ENCODE results near the gene TLR10. TPM values are rescaled to one million over a fixed set of nuclear protein-coding genes. Genes with fewer than 3 reads are reported as not detected.

TLR10 gene
- total RNA-seq, 2 donors from 2014 or later, result 0.27 TPM; not detected in 1

DNA sequence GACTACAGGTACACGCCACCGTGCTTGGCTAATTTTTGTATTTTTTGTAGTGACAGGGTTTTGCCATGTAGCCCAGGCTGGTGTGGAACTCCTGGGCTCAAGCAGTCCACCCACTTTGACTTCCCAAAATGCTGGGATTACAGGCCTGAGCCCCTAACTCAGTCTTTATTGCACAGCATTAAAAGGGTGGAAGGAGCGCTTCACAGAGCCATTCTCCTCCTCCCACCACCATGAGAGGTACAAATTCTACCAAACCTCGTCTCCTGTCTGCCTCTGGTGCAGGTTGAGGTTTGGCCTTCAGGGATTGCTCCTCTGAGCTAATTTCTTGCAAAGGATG lies 52.3 kb downstream of the TLR10 start:
- H3K9me3 Mint-ChIP-seq, result peaks cover 13 to 14% of the 10 kb centered on the region in 2 donors
- ATAC-seq (peak in 1 of 2 donors; percentile 25), DNase-seq (ENCODE audit: low spot score in 2 of 2) (no peak)
- peak overlapping the region in 1 of 2 donors; percentile 78 for H3K27ac Mint-ChIP-seq
- H3K36me3 Mint-ChIP-seq, result peaks cover 0 to 9% of the 10 kb centered on the region in 2 donors

DNA sequence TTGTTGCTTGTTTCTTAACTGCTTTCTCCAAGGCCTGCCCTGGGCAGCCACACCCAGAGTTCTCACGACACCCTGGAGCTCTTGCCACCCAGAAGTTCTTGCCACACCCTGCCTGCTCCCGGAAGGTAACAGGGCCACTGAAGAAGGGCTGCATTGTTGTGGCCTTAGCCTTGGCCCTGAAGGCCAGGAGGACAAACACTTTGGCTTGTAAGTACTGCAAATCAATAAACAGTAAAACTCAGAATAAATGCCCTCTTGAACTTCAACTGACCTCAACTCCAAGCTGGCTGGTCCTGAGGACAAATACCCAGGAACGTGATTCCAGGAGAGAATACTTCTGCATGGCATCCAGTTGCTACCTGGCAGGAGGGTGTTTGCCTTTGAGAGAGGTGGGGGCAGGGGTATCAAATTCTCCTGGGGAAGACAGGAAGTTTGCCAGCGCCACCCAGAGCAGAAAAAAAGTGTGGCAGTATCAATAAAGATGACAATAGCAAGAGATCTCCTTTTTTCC lies 54.1 kb downstream of the TLR10 start:
- Mint-ChIP-seq H3K36me3 (peaks cover 0 to 7% of the 10 kb centered on the region in 2 donors), H3K27ac (no peak overlapping the region), H3K9me3 (peaks cover 10% of the 10 kb centered on the region in 2 donors)
- DNase-seq (ENCODE audit: low spot score in 2 of 2) (no peak), ATAC-seq (no peak)

DNA sequence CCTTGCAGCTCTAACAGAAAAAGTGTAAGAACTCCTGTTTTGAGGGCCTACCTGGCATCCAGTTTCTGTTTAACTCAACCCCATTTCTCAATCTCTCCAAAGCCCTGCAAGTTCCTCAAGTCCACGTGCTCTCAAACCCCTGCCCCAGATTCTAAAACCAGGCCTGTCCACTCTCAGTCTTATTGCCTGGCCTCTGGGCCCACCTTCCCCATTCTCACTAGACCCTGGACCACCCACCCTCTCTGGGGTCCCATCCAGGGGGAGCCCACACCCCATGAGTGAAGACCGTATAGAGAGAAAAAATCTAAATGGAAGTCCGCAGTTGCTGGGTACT lies 58.3 kb downstream of the TLR10 start:
- H3K27ac Mint-ChIP-seq, result no peak overlapping the region
- H3K36me3 Mint-ChIP-seq, result no peaks in the 10 kb centered on the region
- no peak for DNase-seq (ENCODE audit: low spot score in 2 of 2)
- no peaks in the 10 kb centered on the region for H3K9me3 Mint-ChIP-seq
- ATAC-seq, result peak in 1 of 2 donors; percentile 22

DNA sequence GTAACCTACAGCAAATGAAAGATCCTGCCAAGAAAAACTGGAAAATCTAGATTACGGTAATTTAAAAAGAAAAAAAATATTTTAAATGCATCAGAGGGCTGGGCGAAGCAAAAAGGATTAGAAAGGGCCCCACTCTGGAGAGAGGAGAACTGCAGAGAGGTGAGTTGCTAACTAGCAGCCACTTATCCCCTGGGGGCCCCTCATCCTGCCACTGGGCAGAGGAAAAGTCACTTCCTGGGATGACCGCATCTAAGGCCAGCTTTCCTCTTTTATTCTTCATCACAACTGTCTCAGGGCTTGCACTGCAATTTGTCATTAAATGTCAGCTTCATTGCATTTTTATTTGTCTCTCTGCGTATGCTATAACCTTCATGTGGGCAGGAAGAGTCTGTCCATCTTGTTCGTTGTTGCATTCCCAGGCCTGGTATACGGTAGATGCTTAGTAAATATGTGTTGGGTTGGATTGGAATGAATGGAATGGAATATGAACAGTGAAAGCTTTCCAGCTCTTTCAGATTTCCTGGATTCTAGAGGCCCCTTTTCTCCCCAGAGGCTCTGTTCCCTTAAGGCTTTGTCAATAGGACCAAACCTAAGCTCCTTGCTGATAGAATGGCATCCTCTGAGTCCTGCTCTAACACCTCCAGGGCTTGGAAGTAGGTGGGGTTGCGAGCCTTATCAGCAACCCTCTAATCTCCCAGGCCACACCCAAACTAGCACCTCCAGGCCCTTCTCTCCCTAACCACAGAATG lies 58.9 kb downstream of the TLR10 start:
- no peaks in the 10 kb centered on the region for H3K9me3 Mint-ChIP-seq
- ATAC-seq (no peak), DNase-seq (ENCODE audit: low spot score in 2 of 2) (no peak)
- H3K27ac Mint-ChIP-seq, result no peak overlapping the region
- H3K36me3 Mint-ChIP-seq, result no peaks in the 10 kb centered on the region

DNA sequence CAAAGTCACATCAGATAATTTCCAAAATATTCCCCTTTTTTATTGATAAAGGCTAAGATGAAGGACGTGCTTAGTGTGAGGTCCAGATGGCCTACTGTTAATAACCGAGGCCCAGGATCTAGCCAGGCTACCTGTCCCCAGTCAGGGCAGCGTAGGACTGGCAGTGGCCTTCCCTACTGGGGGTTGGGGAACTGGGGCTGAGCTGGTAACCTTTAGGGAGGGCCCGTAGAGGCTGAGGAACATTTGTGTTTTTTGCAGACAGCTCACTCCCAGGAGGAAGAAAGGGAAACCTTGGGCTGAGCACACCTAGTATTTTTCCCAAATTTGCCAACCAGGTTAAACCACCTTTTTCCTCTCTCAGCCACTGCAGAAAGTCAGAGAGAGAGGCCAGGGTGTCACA lies 59.7 kb downstream of the TLR10 start:
- no peaks in the 10 kb centered on the region for H3K36me3 Mint-ChIP-seq
- DNase-seq (ENCODE audit: low spot score in 2 of 2), result no peak
- no peak for ATAC-seq
- no peak overlapping the region for H3K27ac Mint-ChIP-seq
- H3K9me3 Mint-ChIP-seq, result no peaks in the 10 kb centered on the region

Other genes with a start within 250 kb of the TLR10 start
- gene KLF3, start 118.8 kb downstream of the TLR10 start, total RNA-seq, result 10 to 100 TPM in 1 of 2 donors, 1 to 10 TPM in 1; 6.9 to 10.1 TPM
- 1 to 10 TPM; 1.1 to 3.2 TPM for gene TLR1, start 21.8 kb upstream of the TLR10 start, total RNA-seq
- 1 to 10 TPM; 3.7 to 5.1 TPM for gene TLR6, start 73.8 kb upstream of the TLR10 start, total RNA-seq
- gene FAM114A1, start 84.8 kb upstream of the TLR10 start, total RNA-seq, result 1 to 10 TPM in 1 of 2 donors, under 1 TPM in 1; 0.41 to 1.4 TPM
- 10 to 100 TPM; 13.8 to 24.0 TPM for gene TMEM156, start 249.4 kb upstream of the TLR10 start, total RNA-seq

Data from activated naive CD4-positive, alpha-beta T cell treated with anti-CD3 and anti-CD28 coated beads, Interleukin-2, amount 50 U/mL, for 72 hours (primary cell).